ENCODE measurements around the gene FOXE3. TPM values are rescaled to one million over a fixed set of nuclear protein-coding genes. Genes with fewer than 3 reads are reported as not detected.

Gene FOXE3
- total and polyA plus RNA-seq, 2 of the 4 experiments (the other 2 are of a cell fraction), result 0.12 TPM; not detected in 1

GRCh38 chr1:47390843-47391242 is 25.2 kb upstream of the FOXE3 start:
- Histone ChIP-seq H3K36me3 (ENCODE audit: control insufficient read depth, insufficient read depth, low read length) (no peaks in the 10 kb centered on the region), H2BK120ac (ENCODE audit: low read depth, low read length) (no peak overlapping the region), H2BK15ac (ENCODE audit: low read depth, low read length) (no peak overlapping the region), H3K56ac (ENCODE audit: extremely low read depth, insufficient read depth, low read length) (no peak overlapping the region), H3K9me3 (ENCODE audit: control insufficient read depth, insufficient read depth, low read length) (no peaks in the 10 kb centered on the region), H2AK5ac (ENCODE audit: low read depth, low read length) (no peak overlapping the region), H4K20me1 (ENCODE audit: insufficient read depth, low read length) (peaks cover 8% of the 10 kb centered on the region; the same call in 1 of the 2 replicates), H3K4me3 (ENCODE audit: insufficient read depth, low read depth, low read length) (no peak overlapping the region), H4K5ac (ENCODE audit: low read depth, low read length) (no peak overlapping the region), H3K4me1 (ENCODE audit: control insufficient read depth, insufficient read depth, low read length) (peaks cover 2% of the 10 kb centered on the region; the same call in 1 of the 2 replicates), H3K4me2 (ENCODE audit: low read depth, low read length) (no peak overlapping the region), H4K91ac (ENCODE audit: insufficient read depth, low read depth, low read length) (no peak overlapping the region), H3K9ac (ENCODE audit: low read depth, low read length) (no peak overlapping the region), H3K27ac (ENCODE audit: insufficient read depth, low read length) (no peak overlapping the region), H3K18ac (ENCODE audit: low read depth, low read length) (no peak overlapping the region), H2BK5ac (ENCODE audit: low read depth, low read length, poor library complexity, severe bottlenecking) (no peak overlapping the region), H3K4ac (ENCODE audit: low read depth, low read length) (no peak overlapping the region), H3K79me1 (ENCODE audit: low read depth in 1 of 2, low read length in 2 of 2) (no peaks in the 10 kb centered on the region), H3K23ac (ENCODE audit: low read depth, low read length) (no peak overlapping the region), H3K9me1 (ENCODE audit: insufficient read depth, low read length) (no peaks in the 10 kb centered on the region), H2AFZ (replicated peaks; ENCODE audit: low read length, poor library complexity) (no peak overlapping the region), H2BK20ac (ENCODE audit: low read depth, low read length) (no peak overlapping the region), H3K14ac (replicated peaks; ENCODE audit: low read depth, low read length) (no peak overlapping the region), H4K8ac (ENCODE audit: low read depth in 2 of 2, low read length in 2 of 2) (no peak overlapping the region), H2AK9ac (replicated peaks; ENCODE audit: low read depth, low read length, poor library complexity) (no peak overlapping the region), H3K27me3 (ENCODE audit: control insufficient read depth, insufficient read depth, low read length) (peaks cover 2% of the 10 kb centered on the region; the same call in 1 of the 2 replicates)
- in situ Hi-C loops (cut with MboI; ENCODE audit: low sequenced_read_pairs), result no loop called here
- BruUV-seq (replicated peaks), result no TSS peak
- dilution Hi-C loops (cut with HindIII; ENCODE audit: low sequenced_read_pairs, unreplicated experiment), result no loop called here
- DNase-seq, result no peak
- TF ChIP-seq MAZ (IDR thresholded peaks at IDR 0.05; ENCODE audit: borderline replicate concordance, low read depth, low read length) (no peak), RAD21 (IDR thresholded peaks at IDR 0.05; ENCODE audit: low read length) (no peak), NFE2L2 (IDR thresholded peaks at IDR 0.05; ENCODE audit: low read depth, low read length) (no peak), CEBPB (IDR thresholded peaks at IDR 0.05; ENCODE audit: low read depth, low read length) (no peak), RFX5 (IDR thresholded peaks at IDR 0.05; ENCODE audit: low read depth, low read length) (no peak), POLR2A (IDR thresholded peaks at IDR 0.05; ENCODE audit: low read depth, low read length) (no peak), CHD1 (IDR thresholded peaks at IDR 0.05; ENCODE audit: low read depth, low read length) (no peak), FOS (IDR thresholded peaks at IDR 0.05; ENCODE audit: low read depth, low read length) (no peak), BHLHE40 (IDR thresholded peaks at IDR 0.05; ENCODE audit: low read depth, low read length) (no peak), CTCF (conservative IDR thresholded peaks at IDR 0.05; ENCODE audit: low read depth, low read length) (no peak), USF2 (IDR thresholded peaks at IDR 0.05; ENCODE audit: low read depth, low read length) (no peak), MXI1 (IDR thresholded peaks at IDR 0.05; ENCODE audit: borderline replicate concordance, low read depth, low read length) (no peak), RCOR1 (IDR thresholded peaks at IDR 0.05; ENCODE audit: insufficient replicate concordance, low read length) (no peak), MAFK (IDR thresholded peaks at IDR 0.05; ENCODE audit: low read depth, low read length) (no peak)
- intact Hi-C loops (cut with micrococcal nuclease), result no loop called here
- ATAC-seq (ENCODE audit: low read depth), result no peak
- ChIA-PET POLR2A (ENCODE audit: unreplicated experiment) (no interaction called here), CTCF (interaction anchor here (1.0 to 1.4 kb wide), 2 partner anchors 41 to 189 kb away, joined by 3 to 5 read pairs; no protein-coding TSS in a partner anchor)
- WGBS, 2 experiments (ENCODE audit: extremely low coverage in 2 of 2, insufficient read length in 1 of 2), result no CpG with 5 or more reads among the region's 2 CpGs
